H1 (cell line): ENCODE measurements around the gene PDPK1. TPM values are rescaled to one million over a fixed set of nuclear protein-coding genes. Genes with fewer than 3 reads are reported as not detected.
"Not testable (repeated sequence)": the region's sequence is repeated elsewhere in the genome, so short reads cannot be mapped to it uniquely, and the experiment has no call there.

Source experiments
- CTCF ChIA-PET: fragments of 300-600 bp; sonication (Branson Sonifier 250); formaldehyde crosslinking; loops from one replicate; lab custom pipeline; 2021; ENCODE audit not compliant: partially characterized antibody; lab: Charles Lee
- POLR2A ChIA-PET: fragments of 300-600 bp; sonication (Branson Sonifier 250); formaldehyde crosslinking; loops from one replicate; lab custom pipeline; 2021; ENCODE audit warnings: inconsistent platforms; ENCODE audit not compliant: partially characterized antibody; lab: Charles Lee
- DNase-seq, 2 experiments: peaks; one replicate each; pipeline versions ENCODE4 v3.0.0 to v3.0.0-alpha.2; 2010 to 2022; ENCODE audit warnings: low spot score in 2 of 2, low read depth in 1 of 2, mixed read lengths in 1 of 2
- FAIRE-seq: peaks from 2 replicates; lab custom pipeline; 2011; peaks lifted over from hg19 to GRCh38; lab: Jason Lieb, UNC
- H2AFZ ChIP-seq: 2 replicates; pipeline ENCODE4 v1.8.1; 2012; ENCODE audit warnings: low read length, inconsistent platforms
- H2AK5ac ChIP-seq: 2 replicates; pipeline ENCODE4 v1.6.1; 2013; ENCODE audit warnings: low read depth, low read length
- H2BK120ac ChIP-seq: replicated peaks from 2 replicates; pipeline ENCODE3; 2013; ENCODE audit warnings: low read depth, low read length, inconsistent platforms
- H2BK12ac ChIP-seq: 2 replicates; pipeline ENCODE4 v1.6.1; 2013; ENCODE audit warnings: low read depth, low read length
- H2BK15ac ChIP-seq: 2 replicates; pipeline ENCODE4 v1.6.1; 2013; ENCODE audit warnings: low read length
- H2BK20ac ChIP-seq: 2 replicates; pipeline ENCODE4 v1.6.1; 2013; ENCODE audit warnings: low read length
- H2BK5ac ChIP-seq: 2 replicates; pipeline ENCODE4 v1.6.1; 2013; ENCODE audit warnings: low read depth, low read length
- H3K14ac ChIP-seq: 2 replicates; pipeline ENCODE4 v1.6.1; 2013; ENCODE audit warnings: inconsistent platforms; ENCODE audit not compliant: insufficient read length
- H3K18ac ChIP-seq: 2 replicates; pipeline ENCODE4 v1.6.1; 2013; ENCODE audit warnings: low read length; ENCODE audit errors: extremely low read depth
- H3K23ac ChIP-seq: 2 replicates; pipeline ENCODE4 v1.6.1; 2013; ENCODE audit warnings: inconsistent platforms; ENCODE audit not compliant: insufficient read length
- H3K23me2 ChIP-seq: 2 replicates; pipeline ENCODE4 v1.6.1; 2013; ENCODE audit warnings: low read depth, low read length
- H3K27ac ChIP-seq: 2 replicates; pipeline ENCODE4 v1.6.1; 2011; ENCODE audit warnings: low read depth, low read length, inconsistent platforms
- H3K27me3 ChIP-seq, 4 experiments: replicated peaks in 1 of 4; 1 replicate in 1 of 4; 2 replicates in 3 of 4; pipeline versions ENCODE4 v1.6.1 to v1.8.1; 2011 to 2013; ENCODE audit warnings: low read length in 3 of 4, mild to moderate bottlenecking in 3 of 4, inconsistent platforms in 2 of 4, mixed read lengths in 2 of 4, moderate library complexity in 1 of 4; ENCODE audit not compliant: control insufficient read depth in 3 of 4, insufficient read depth in 3 of 4; ENCODE audit errors: extremely low read depth in 1 of 4
- H3K36me3 ChIP-seq, 4 experiments: 2 replicates each; pipeline versions ENCODE4 v1.6.1 to v1.8.1; 2011 to 2013; ENCODE audit warnings: mild to moderate bottlenecking in 4 of 4, low read length in 3 of 4, moderate library complexity in 2 of 4, control low read depth in 1 of 4, inconsistent platforms in 1 of 4; ENCODE audit not compliant: insufficient read depth in 4 of 4, control insufficient read depth in 2 of 4
- H3K4ac ChIP-seq: replicated peaks from 2 replicates; pipeline ENCODE3; 2013; ENCODE audit warnings: low read length, low read depth, mixed read lengths, inconsistent platforms; ENCODE audit not compliant: insufficient read length
- H3K4me1 ChIP-seq, 4 experiments: replicated peaks in 1 of 4; 1 replicate in 1 of 4; 2 replicates in 3 of 4; pipeline versions ENCODE4 v1.6.1 to v1.8.1; 2011 to 2013; ENCODE audit warnings: low read length in 3 of 4, inconsistent platforms in 2 of 4, mixed read lengths in 1 of 4; ENCODE audit not compliant: insufficient read depth in 4 of 4, control insufficient read depth in 3 of 4
- H3K4me2 ChIP-seq, 2 experiments: 2 replicates each; pipeline versions ENCODE4 v1.6.1 to v1.8.1; 2011 to 2013; ENCODE audit warnings: low read depth in 2 of 2, low read length in 2 of 2, control low read depth in 1 of 2, inconsistent platforms in 1 of 2, mild to moderate bottlenecking in 1 of 2; ENCODE audit not compliant: insufficient read depth in 1 of 2
- H3K4me3 ChIP-seq, 4 experiments: fragments of 200-600, 300-600 bp in 1 of 4; sonication (generic), shearing (Covaris generic), sonication (Bioruptor Twin) in 1 of 4; 2 replicates each; pipeline versions ENCODE4 v1.5.1 to v1.8.1; 2011 to 2016; ENCODE audit warnings: low read length in 4 of 4, low read depth in 3 of 4, control low read depth in 2 of 4, inconsistent platforms in 2 of 4, mild to moderate bottlenecking in 2 of 4, mixed read lengths in 1 of 4, moderate library complexity in 1 of 4; ENCODE audit not compliant: insufficient read depth in 2 of 4; ENCODE audit errors: extremely low read depth in 1 of 4
- H3K56ac ChIP-seq: replicated peaks from 2 replicates; pipeline ENCODE3; 2013; ENCODE audit warnings: low read depth, mild to moderate bottlenecking, mixed read lengths, low read length, inconsistent platforms; ENCODE audit not compliant: insufficient read length
- H3K79me1 ChIP-seq: 2 replicates; pipeline ENCODE4 v1.6.1; 2013; ENCODE audit warnings: low read depth, low read length, control low read depth
- H3K79me2 ChIP-seq, 2 experiments: 2 replicates each; pipeline versions ENCODE4 v1.6.1 to v1.8.1; 2012 to 2013; ENCODE audit warnings: low read length in 2 of 2, mild to moderate bottlenecking in 2 of 2, inconsistent platforms in 1 of 2; ENCODE audit not compliant: insufficient read depth in 2 of 2, control insufficient read depth in 1 of 2
- H3K9ac ChIP-seq, 4 experiments: replicated peaks in 1 of 4; 1 replicate in 1 of 4; 2 replicates in 3 of 4; pipeline versions ENCODE4 v1.6.1 to v1.8.1; 2011 to 2013; ENCODE audit warnings: low read depth in 3 of 4, low read length in 3 of 4, control low read depth in 2 of 4, mild to moderate bottlenecking in 2 of 4, moderate library complexity in 2 of 4, inconsistent platforms in 1 of 4; ENCODE audit errors: extremely low read depth in 1 of 4
- H3K9me3 ChIP-seq, 2 experiments: 2 replicates each; pipeline versions ENCODE4 v1.6.1 to v1.8.1; 2012 to 2013; ENCODE audit warnings: mild to moderate bottlenecking in 2 of 2, moderate library complexity in 2 of 2, control low read depth in 1 of 2, inconsistent platforms in 1 of 2, low read depth in 1 of 2, low read length in 1 of 2, mixed read lengths in 1 of 2; ENCODE audit not compliant: insufficient read depth in 2 of 2
- H4K20me1 ChIP-seq, 2 experiments: replicated peaks in 1 of 2; 2 replicates each; pipeline versions ENCODE3 to v1.8.1; 2011 to 2013; ENCODE audit warnings: inconsistent platforms in 2 of 2, low read length in 2 of 2, mild to moderate bottlenecking in 1 of 2; ENCODE audit not compliant: insufficient read depth in 2 of 2, control insufficient read depth in 1 of 2
- H4K5ac ChIP-seq: 2 replicates; pipeline ENCODE4 v1.6.1; 2013; ENCODE audit warnings: low read length, low read depth, mixed read lengths, inconsistent platforms; ENCODE audit not compliant: insufficient read length
- H4K8ac ChIP-seq: 2 replicates; pipeline ENCODE4 v1.8.0; 2013; ENCODE audit warnings: mild to moderate bottlenecking, moderate library complexity, low read length, inconsistent platforms; ENCODE audit not compliant: insufficient read depth; ENCODE audit errors: extremely low read depth
- H4K91ac ChIP-seq: replicated peaks from 2 replicates; pipeline ENCODE3; 2013; ENCODE audit warnings: low read length, mixed read lengths, inconsistent platforms; ENCODE audit not compliant: insufficient read length
- WGBS, 2 experiments: shearing (Covaris generic) in 1 of 2; methylation state at CpG; one replicate each; pipeline versions ENCODE4 v1.1.6 to v1.1.7; 2013 to 2015; ENCODE audit warnings: low lambda C conversion rate in 2 of 2, mixed read lengths in 2 of 2, inconsistent platforms in 1 of 2, low coverage in 1 of 2, missing lambda C conversion rate in 1 of 2; ENCODE audit not compliant: insufficient replicate concordance in 2 of 2, insufficient coverage in 1 of 2, insufficient read length in 1 of 2; ENCODE audit errors: extremely low coverage in 1 of 2, missing lambda C conversion rate in 1 of 2; 5-methylcytosine and 5-hydroxymethylcytosine counted together
- polyA plus RNA-seq, 7 experiments: library from polyadenylated mRNA; depleted of rRNA in 3 of 7; stranded (reverse) in 5 of 7; unstranded in 2 of 7; fragments of >200 nt in 5 of 7; fragments of 200-250 nt in 2 of 7; gene quantifications; 1 replicate in 5 of 7; 2 replicates in 1 of 7; 4 replicates in 1 of 7; pipeline versions ENCODE4 v1.2.1 to v1.2.3, GENCODE V29; 2011 to 2013; ENCODE audit warnings: missing spikeins in 2 of 7, mixed read lengths in 2 of 7
- total RNA-seq: library from RNA; stranded (reverse); fragmentation: NEBNext Ultra II Directional; extraction: Animal tissue kit (Norgen Biotek cat#: 25700); gene quantifications from 2 replicates; pipeline ENCODE4 v1.2.1, GENCODE V29; 2021

PDPK1 gene
- total and polyA plus RNA-seq, 2 of the 8 experiments (the other 6 are each of a cell fraction or from before 2014, with no cell fraction given): 17.1 to 27.8 TPM

GRCh38 chr16:2627075-2627474 lies 89.3 kb downstream of the PDPK1 start:
- H4K8ac ChIP-seq, H3K23ac ChIP-seq, H2BK120ac ChIP-seq, H3K4me3 ChIP-seq, H4K5ac ChIP-seq, H3K18ac ChIP-seq, H2AK5ac ChIP-seq, H3K9me3 ChIP-seq, H2BK15ac ChIP-seq, H3K56ac ChIP-seq, H3K27ac ChIP-seq, H3K36me3 ChIP-seq, H3K9ac ChIP-seq, H3K27me3 ChIP-seq, H3K79me2 ChIP-seq, H3K23me2 ChIP-seq, H4K91ac ChIP-seq, H3K4me2 ChIP-seq, H4K20me1 ChIP-seq, CTCF ChIA-PET, H2BK20ac ChIP-seq, H2AFZ ChIP-seq, H2BK12ac ChIP-seq, H3K79me1 ChIP-seq, H3K14ac ChIP-seq, POLR2A ChIA-PET, H3K4ac ChIP-seq, H3K4me1 ChIP-seq, H2BK5ac ChIP-seq, DNase-seq: not testable (repeated sequence)
- WGBS, 2 experiments: no CpG with 5 or more reads among the region's 6 CpGs
- peak; percentile 50 for FAIRE-seq

GRCh38 chr16:2631203-2631602 lies 93.4 kb downstream of the PDPK1 start:
- H3K36me3 ChIP-seq, H2AK5ac ChIP-seq, H2BK5ac ChIP-seq, H3K79me2 ChIP-seq, H2BK120ac ChIP-seq, H3K23ac ChIP-seq, H3K23me2 ChIP-seq, H4K5ac ChIP-seq, POLR2A ChIA-PET, H2BK15ac ChIP-seq, H3K18ac ChIP-seq, H3K4me2 ChIP-seq, H3K9me3 ChIP-seq, H4K8ac ChIP-seq, FAIRE-seq, H3K4me1 ChIP-seq, H3K9ac ChIP-seq, H2BK12ac ChIP-seq, H3K14ac ChIP-seq, H3K79me1 ChIP-seq, H3K56ac ChIP-seq, H3K27ac ChIP-seq, CTCF ChIA-PET, H3K4me3 ChIP-seq, H2BK20ac ChIP-seq, H3K27me3 ChIP-seq, H4K91ac ChIP-seq, H2AFZ ChIP-seq, H3K4ac ChIP-seq, H4K20me1 ChIP-seq, DNase-seq: not testable (repeated sequence)
- no CpG with 5 or more reads among the region's 11 CpGs for WGBS, 2 experiments
